HL-60 (cell line): ENCODE data around the gene SYNRG.

ENCODE experiments used
- POLR2AphosphoS5 ChIP-seq: IDR thresholded peaks from 2 replicates; pipeline ENCODE4 v1.6.1; 2012; ENCODE audit warnings: low read depth
- TF ChIP-seq, protein P1 (sequence below): IDR thresholded peaks from one replicate; pipeline ENCODE4 v1.5.1; 2011; ENCODE audit warnings: low read length, control low read depth, inconsistent platforms; ENCODE audit not compliant: insufficient read depth
- TF ChIP-seq, protein P2 (sequence below): IDR thresholded peaks from 2 replicates; pipeline ENCODE4 v1.6.1; 2012; ENCODE audit warnings: low read depth; ENCODE audit not compliant: insufficient replicate concordance

- TF ChIP-seq, protein P1, sequence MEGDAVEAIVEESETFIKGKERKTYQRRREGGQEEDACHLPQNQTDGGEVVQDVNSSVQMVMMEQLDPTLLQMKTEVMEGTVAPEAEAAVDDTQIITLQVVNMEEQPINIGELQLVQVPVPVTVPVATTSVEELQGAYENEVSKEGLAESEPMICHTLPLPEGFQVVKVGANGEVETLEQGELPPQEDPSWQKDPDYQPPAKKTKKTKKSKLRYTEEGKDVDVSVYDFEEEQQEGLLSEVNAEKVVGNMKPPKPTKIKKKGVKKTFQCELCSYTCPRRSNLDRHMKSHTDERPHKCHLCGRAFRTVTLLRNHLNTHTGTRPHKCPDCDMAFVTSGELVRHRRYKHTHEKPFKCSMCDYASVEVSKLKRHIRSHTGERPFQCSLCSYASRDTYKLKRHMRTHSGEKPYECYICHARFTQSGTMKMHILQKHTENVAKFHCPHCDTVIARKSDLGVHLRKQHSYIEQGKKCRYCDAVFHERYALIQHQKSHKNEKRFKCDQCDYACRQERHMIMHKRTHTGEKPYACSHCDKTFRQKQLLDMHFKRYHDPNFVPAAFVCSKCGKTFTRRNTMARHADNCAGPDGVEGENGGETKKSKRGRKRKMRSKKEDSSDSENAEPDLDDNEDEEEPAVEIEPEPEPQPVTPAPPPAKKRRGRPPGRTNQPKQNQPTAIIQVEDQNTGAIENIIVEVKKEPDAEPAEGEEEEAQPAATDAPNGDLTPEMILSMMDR: no peak
- TF ChIP-seq, protein P2, sequence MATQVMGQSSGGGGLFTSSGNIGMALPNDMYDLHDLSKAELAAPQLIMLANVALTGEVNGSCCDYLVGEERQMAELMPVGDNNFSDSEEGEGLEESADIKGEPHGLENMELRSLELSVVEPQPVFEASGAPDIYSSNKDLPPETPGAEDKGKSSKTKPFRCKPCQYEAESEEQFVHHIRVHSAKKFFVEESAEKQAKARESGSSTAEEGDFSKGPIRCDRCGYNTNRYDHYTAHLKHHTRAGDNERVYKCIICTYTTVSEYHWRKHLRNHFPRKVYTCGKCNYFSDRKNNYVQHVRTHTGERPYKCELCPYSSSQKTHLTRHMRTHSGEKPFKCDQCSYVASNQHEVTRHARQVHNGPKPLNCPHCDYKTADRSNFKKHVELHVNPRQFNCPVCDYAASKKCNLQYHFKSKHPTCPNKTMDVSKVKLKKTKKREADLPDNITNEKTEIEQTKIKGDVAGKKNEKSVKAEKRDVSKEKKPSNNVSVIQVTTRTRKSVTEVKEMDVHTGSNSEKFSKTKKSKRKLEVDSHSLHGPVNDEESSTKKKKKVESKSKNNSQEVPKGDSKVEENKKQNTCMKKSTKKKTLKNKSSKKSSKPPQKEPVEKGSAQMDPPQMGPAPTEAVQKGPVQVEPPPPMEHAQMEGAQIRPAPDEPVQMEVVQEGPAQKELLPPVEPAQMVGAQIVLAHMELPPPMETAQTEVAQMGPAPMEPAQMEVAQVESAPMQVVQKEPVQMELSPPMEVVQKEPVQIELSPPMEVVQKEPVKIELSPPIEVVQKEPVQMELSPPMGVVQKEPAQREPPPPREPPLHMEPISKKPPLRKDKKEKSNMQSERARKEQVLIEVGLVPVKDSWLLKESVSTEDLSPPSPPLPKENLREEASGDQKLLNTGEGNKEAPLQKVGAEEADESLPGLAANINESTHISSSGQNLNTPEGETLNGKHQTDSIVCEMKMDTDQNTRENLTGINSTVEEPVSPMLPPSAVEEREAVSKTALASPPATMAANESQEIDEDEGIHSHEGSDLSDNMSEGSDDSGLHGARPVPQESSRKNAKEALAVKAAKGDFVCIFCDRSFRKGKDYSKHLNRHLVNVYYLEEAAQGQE: no peak
- no peak for TF ChIP-seq POLR2AphosphoS5
Measured at GRCh38 chr17:37481001-37481665, 128.1 kb downstream of the SYNRG start.
